Transverse colon (tissue), 4 donors: ENCODE results near the gene RHBDL1. TPM values are rescaled to one million over a fixed set of nuclear protein-coding genes. Genes with fewer than 3 reads are reported as not detected.

Source experiments
- DNase-seq: peaks from one replicate; pipeline ENCODE4 v3.0.0-alpha.2; 2019
- H3K27ac ChIP-seq, 4 donors: fragments of 200-600 bp; sonication (generic); 2 replicates each; pipeline ENCODE4 v1.5.1; 2016 to 2018; ENCODE audit warnings: inconsistent platforms in 4 of 4
- H3K27me3 ChIP-seq: fragments of 200-600 bp; sonication (generic); 2 replicates; pipeline ENCODE4 v1.5.1; 2017; ENCODE audit warnings: inconsistent platforms
- H3K36me3 ChIP-seq, 4 donors: fragments of 200-600 bp; sonication (generic); 2 replicates each; pipeline ENCODE4 v1.5.1; 2017 to 2019; ENCODE audit warnings: inconsistent platforms in 4 of 4
- H3K4me1 ChIP-seq, 4 donors: fragments of 200-600 bp; sonication (generic); 2 replicates each; pipeline ENCODE4 v1.5.1; 2017 to 2020; ENCODE audit warnings: inconsistent platforms in 4 of 4
- H3K4me3 ChIP-seq, 4 donors: fragments of 200-600 bp; sonication (generic); 1 replicate in 1 of 4; 2 replicates in 3 of 4; pipeline versions ENCODE4 v1.5.1 to v1.6.1; 2017 to 2019; ENCODE audit warnings: inconsistent platforms in 4 of 4
- H3K9me3 ChIP-seq, 2 donors: fragments of 200-600 bp; sonication (generic); 2 replicates each; pipeline ENCODE4 v1.5.1; 2017 to 2019; ENCODE audit warnings: inconsistent platforms in 2 of 2
- CTCF ChIP-seq, 5 experiments: fragments of 200-600 bp in 3 of 5; fragments of 450-650 bp in 2 of 5; sonication (generic) in 3 of 5; IDR thresholded peaks; 1 replicate in 2 of 5; 2 replicates in 3 of 5; pipeline ENCODE4 v1.5.1; 2016 to 2017; ENCODE audit warnings: antibody characterized with exemption in 5 of 5, inconsistent platforms in 3 of 5, mild to moderate bottlenecking in 2 of 5, moderate library complexity in 1 of 5
- EP300 ChIP-seq: sonication (generic); formaldehyde crosslinking; IDR thresholded peaks from one replicate; pipeline ENCODE4 v1.6.1; 2017; ENCODE audit warnings: antibody characterized with exemption, low read depth
- POLR2A ChIP-seq: fragments of 450-650 bp; IDR thresholded peaks from one replicate; pipeline ENCODE4 v1.6.1; 2016; ENCODE audit warnings: antibody characterized with exemption, mild to moderate bottlenecking, moderate library complexity
- POLR2AphosphoS5 ChIP-seq, 3 donors: sonication (generic); formaldehyde crosslinking; IDR thresholded peaks; one replicate each; pipeline ENCODE4 v1.6.1; 2016; ENCODE audit warnings: antibody characterized with exemption in 3 of 3
- WGBS, 2 donors: methylation state at CpG; one replicate each; pipeline ENCODE4 v1.1.5; 2018; ENCODE audit warnings: low coverage in 1 of 2; 5-methylcytosine and 5-hydroxymethylcytosine counted together
- in situ Hi-C, 4 donors: fragments of 200-750 bp; cut with MboI; loops; one replicate each; pipeline versions ENCODE4 v1.15.0 to v1.15.1; 2017; ENCODE audit warnings: low sequenced_read_pairs in 3 of 4, low pct_ligation_motif_present in 1 of 4, low pct_unique_long_range_greater_than_20kb in 1 of 4
- intact Hi-C: fragments of 100-400 bp; cut with DNase I; formaldehyde crosslinking; loops from one replicate; pipeline ENCODE4 v1.15.1; 2023; ENCODE audit warnings: low total_unique reads
- total RNA-seq, 4 donors: library from RNA; depleted of rRNA; stranded (reverse); fragments of >200 nt; gene quantifications; one replicate each; pipeline ENCODE4 v1.1.0, GENCODE V29; 2016

Gene RHBDL1
- total RNA-seq, 4 donors from 2014 or later = 1.8 to 39.3 (median 8.1) TPM

DNA sequence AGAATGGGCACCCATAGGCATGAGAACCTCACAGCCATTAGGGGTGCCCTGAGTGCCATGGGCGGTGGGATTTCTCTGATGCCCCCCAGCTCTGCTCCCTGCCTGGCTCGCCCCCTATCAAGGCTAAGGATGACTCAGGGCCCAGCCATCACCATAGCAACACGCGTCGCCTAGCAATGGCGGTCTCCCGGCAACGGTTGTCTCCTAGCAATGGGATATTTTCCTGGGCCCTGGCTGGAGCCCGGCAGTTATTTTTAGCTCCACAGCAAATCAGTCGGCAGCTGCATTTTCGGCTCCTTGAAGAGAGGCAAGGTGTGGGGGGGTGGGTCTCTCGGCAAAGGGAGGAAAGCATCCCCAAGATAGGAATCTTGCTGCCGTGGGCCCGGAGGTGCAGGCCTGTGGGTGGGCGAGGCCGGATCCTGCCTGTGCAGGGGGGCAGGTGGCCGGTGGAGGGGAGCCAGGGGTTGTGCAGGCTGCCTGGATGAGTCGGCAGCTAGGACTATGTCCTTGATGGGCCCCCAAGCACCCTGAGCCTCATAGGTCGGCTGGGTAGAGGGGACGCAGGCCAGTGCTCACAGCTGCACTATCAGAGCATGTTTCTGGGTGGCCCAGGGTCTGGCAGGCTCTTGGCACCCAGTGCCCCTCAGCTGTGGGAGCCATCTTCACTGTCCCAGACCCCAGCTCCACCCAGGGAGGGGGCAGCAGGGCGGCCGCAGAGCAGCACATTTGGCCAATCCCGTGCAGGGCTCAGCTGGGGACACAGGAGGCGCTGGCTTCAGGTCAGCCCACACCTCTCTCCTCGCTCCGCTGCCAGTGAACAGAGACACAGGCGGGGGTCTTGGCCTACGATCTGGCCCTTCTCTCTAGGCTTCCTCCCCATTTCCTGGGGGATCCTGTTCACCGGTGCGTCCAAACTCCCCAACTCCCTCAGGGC is 34.4 kb downstream of the RHBDL1 start:
- H3K4me3 ChIP-seq = no peak overlapping the region
- H3K4me1 ChIP-seq = peaks cover 0 to 17% (median 11%) of the 10 kb centered on the region in 4 donors
- no peak overlapping the region for H3K27ac ChIP-seq
- in situ Hi-C loops = loop anchor here in 2 of 4 donors (5.0 to 10.0 kb wide), 2 partner anchors 75 to 77 kb away; partner anchors contain the start of genes CHTF18 (in 2 of the 2) and RPUSD1 (in 2 of the 2)
- H3K27me3 ChIP-seq = peaks cover 85% of the 10 kb centered on the region
- 26% methylated on average over 30 of the region's 30 CpGs; no CpG with 5 or more reads in 1 of the 2 donors for WGBS, 2 donors
- no peaks in the 10 kb centered on the region for H3K36me3 ChIP-seq
- H3K9me3 ChIP-seq = no peaks in the 10 kb centered on the region
- TF ChIP-seq CTCF (IDR thresholded peaks at IDR 0.05) = no peak
- no peak for TF ChIP-seq POLR2A
- TF ChIP-seq EP300 = no peak
- TF ChIP-seq POLR2AphosphoS5 (IDR thresholded peaks at IDR 0.05) = no peak
- DNase-seq = no peak
- intact Hi-C loops = loop anchor here (5.0 kb wide), 2 partner anchors 77 to 177 kb away; partner anchors contain the start of genes CHTF18 and RPUSD1

DNA sequence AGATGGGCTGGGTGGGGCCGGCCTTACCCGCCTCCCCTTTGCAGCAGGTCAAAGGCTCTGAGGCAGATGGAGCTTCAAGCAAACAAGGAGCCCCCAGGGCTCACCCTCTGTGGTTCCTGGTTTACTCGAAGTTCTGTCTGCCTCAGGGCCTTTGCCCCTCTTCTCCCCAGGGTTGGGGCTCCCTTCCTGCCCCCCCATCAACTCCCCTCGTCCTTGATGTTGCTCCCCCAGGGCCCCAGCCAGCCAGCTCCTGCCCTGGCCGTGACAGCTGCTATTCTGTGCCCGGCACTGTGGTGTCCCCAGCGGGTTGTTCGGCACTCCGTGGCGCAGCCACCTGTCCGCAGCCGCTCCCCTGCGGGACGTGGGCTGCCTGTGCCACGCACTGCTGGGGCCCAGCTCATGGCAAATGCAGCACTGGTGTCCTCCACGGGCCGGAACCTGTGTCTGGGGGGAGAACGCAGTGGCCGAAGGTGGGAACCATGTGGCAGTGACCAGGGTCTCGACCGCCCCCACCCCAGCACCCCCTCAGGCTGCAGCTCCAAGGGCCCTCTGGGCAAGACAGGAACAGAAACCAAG is 35.1 kb downstream of the RHBDL1 start:
- in situ Hi-C loops = loop anchor here in 2 of 4 donors (5.0 to 10.0 kb wide), 2 partner anchors 74 to 77 kb away; partner anchors contain the start of genes CHTF18 (in 2 of the 2) and RPUSD1 (in 2 of the 2)

GRCh38 chr16:711084-711483 is 35.6 kb downstream of the RHBDL1 start:
- Histone ChIP-seq H3K36me3 (no peaks in the 10 kb centered on the region), H3K4me3 (no peak overlapping the region), H3K27ac (no peak overlapping the region), H3K27me3 (peaks cover 80% of the 10 kb centered on the region), H3K9me3 (no peaks in the 10 kb centered on the region), H3K4me1 (peaks cover 3 to 23% (median 17%) of the 10 kb centered on the region in 4 donors)
- intact Hi-C loops (loop anchor here (5.0 kb wide), 1 partner anchor 76 kb away; the partner anchor contains the start of genes CHTF18 and RPUSD1), in situ Hi-C loops (loop anchor here in 2 of 4 donors (5.0 to 10.0 kb wide), 2 partner anchors 74 to 76 kb away; partner anchors contain the start of genes CHTF18 (in 2 of the 2) and RPUSD1 (in 2 of the 2))
- WGBS, 2 donors = 0 to 62% methylated on average over 1 to 12 of the region's 12 CpGs
- TF ChIP-seq CTCF (IDR thresholded peaks at IDR 0.05) (no peak), EP300 (no peak), POLR2AphosphoS5 (IDR thresholded peaks at IDR 0.05) (no peak), POLR2A (no peak)
- no peak for DNase-seq

More for the DNA sequence above, 35.1 kb downstream of the RHBDL1 start:
- no peaks in the 10 kb centered on the region for H3K36me3 ChIP-seq
- WGBS, 2 donors = 40 to 61% methylated on average over 1 to 21 of the region's 21 CpGs
- peaks cover 0 to 20% (median 14%) of the 10 kb centered on the region in 4 donors for H3K4me1 ChIP-seq
- peaks cover 79% of the 10 kb centered on the region for H3K27me3 ChIP-seq
- TF ChIP-seq EP300 (no peak), POLR2AphosphoS5 (IDR thresholded peaks at IDR 0.05) (no peak), CTCF (IDR thresholded peaks at IDR 0.05) (no peak), POLR2A (no peak)
- H3K27ac ChIP-seq = no peak overlapping the region
- H3K9me3 ChIP-seq = no peaks in the 10 kb centered on the region
- DNase-seq = no peak
- intact Hi-C loops = loop anchor here (5.0 kb wide), 1 partner anchor 77 kb away; the partner anchor contains the start of genes CHTF18 and RPUSD1
- no peak overlapping the region for H3K4me3 ChIP-seq
